Smooth muscle cell (in vitro differentiated cells): ENCODE data around the gene WDTC1. TPM values are rescaled to one million over a fixed set of nuclear protein-coding genes. Genes with fewer than 3 reads are reported as not detected.
A peak's percentile ranks its signal among the peaks of the same experiment; 100 is the strongest.

ENCODE experiments used
- DNase-seq: peaks from one replicate; lab custom pipeline; 2025; ENCODE audit not compliant: unreplicated experiment; lab: John Stamatoyannopoulos, UW
- H2AFZ ChIP-seq: fragments of 200-600 bp; sonication (generic); 2 replicates; pipeline ENCODE4 v1.6.0; 2016; ENCODE audit warnings: antibody characterized with exemption, low read depth, mild to moderate bottlenecking
- H3F3A ChIP-seq: fragments of 200-600 bp; sonication (generic); 2 replicates; pipeline ENCODE4 v1.6.0; 2017; ENCODE audit warnings: antibody characterized with exemption, low read depth
- H3K27ac ChIP-seq: fragments of 200-600 bp; sonication (generic); 2 replicates; pipeline ENCODE4 v1.5.1; 2016; ENCODE audit warnings: low read depth, mild to moderate bottlenecking
- H3K27me3 ChIP-seq: fragments of 200-600 bp; sonication (generic); 2 replicates; pipeline ENCODE4 v1.6.1; 2016; ENCODE audit warnings: low read depth, mild to moderate bottlenecking
- H3K36me3 ChIP-seq: fragments of 200-600 bp; sonication (generic); 2 replicates; pipeline ENCODE4 v1.5.1; 2016; ENCODE audit warnings: low read depth
- H3K4me1 ChIP-seq: fragments of 200-600 bp; sonication (generic); 2 replicates; pipeline ENCODE4 v1.5.1; 2016; ENCODE audit warnings: low read depth
- H3K4me2 ChIP-seq: fragments of 200-600 bp; sonication (generic); 2 replicates; pipeline ENCODE4 v1.6.0; 2016; ENCODE audit warnings: mild to moderate bottlenecking
- H3K4me3 ChIP-seq: fragments of 200-600 bp; sonication (generic); 2 replicates; pipeline ENCODE4 v1.5.1; 2016; ENCODE audit warnings: mild to moderate bottlenecking
- H3K79me2 ChIP-seq: fragments of 200-600 bp; sonication (generic); 2 replicates; pipeline ENCODE4 v1.6.0; 2016; ENCODE audit warnings: low read depth, mild to moderate bottlenecking
- H3K9ac ChIP-seq: fragments of 200-600 bp; sonication (generic); 2 replicates; pipeline ENCODE4 v1.6.0; 2016; ENCODE audit warnings: low read depth
- H3K9me3 ChIP-seq: fragments of 200-600 bp; sonication (generic); replicated peaks from 2 replicates; pipeline ENCODE4 v1.5.1; 2016; ENCODE audit warnings: low read depth
- H4K20me1 ChIP-seq: fragments of 200-600 bp; sonication (generic); 2 replicates; pipeline ENCODE4 v1.6.0; 2016; ENCODE audit warnings: low read depth
- WGBS: methylation state at CpG from one replicate; pipeline ENCODE4 v1.1.7; 2016; ENCODE audit warnings: low lambda C conversion rate; 5-methylcytosine and 5-hydroxymethylcytosine counted together
- polyA plus RNA-seq: library from polyadenylated mRNA; unstranded; fragments of >200 nt; fragmentation: Nextera tagmentation; extraction: Ambion mirVana; gene quantifications from 2 replicates; pipeline ENCODE4 v1.2.1, GENCODE V29; 2016
- total RNA-seq: library from RNA; depleted of rRNA; stranded (reverse); fragments of >200 nt; gene quantifications from 2 replicates; pipeline ENCODE4 v1.2.3, GENCODE V29; 2014
- TF ChIP-seq, protein P1 (sequence below): fragments of 200-600 bp; sonication (generic); IDR thresholded peaks from 2 replicates; pipeline ENCODE4 v1.5.1; 2017; ENCODE audit warnings: borderline replicate concordance, mild to moderate bottlenecking, antibody characterized with exemption; ENCODE audit not compliant: insufficient read depth, poor library complexity, severe bottlenecking

Gene WDTC1
- total and polyA plus RNA-seq, 2 experiments from 2014 or later, result 5.4 to 10.3 TPM

DNA sequence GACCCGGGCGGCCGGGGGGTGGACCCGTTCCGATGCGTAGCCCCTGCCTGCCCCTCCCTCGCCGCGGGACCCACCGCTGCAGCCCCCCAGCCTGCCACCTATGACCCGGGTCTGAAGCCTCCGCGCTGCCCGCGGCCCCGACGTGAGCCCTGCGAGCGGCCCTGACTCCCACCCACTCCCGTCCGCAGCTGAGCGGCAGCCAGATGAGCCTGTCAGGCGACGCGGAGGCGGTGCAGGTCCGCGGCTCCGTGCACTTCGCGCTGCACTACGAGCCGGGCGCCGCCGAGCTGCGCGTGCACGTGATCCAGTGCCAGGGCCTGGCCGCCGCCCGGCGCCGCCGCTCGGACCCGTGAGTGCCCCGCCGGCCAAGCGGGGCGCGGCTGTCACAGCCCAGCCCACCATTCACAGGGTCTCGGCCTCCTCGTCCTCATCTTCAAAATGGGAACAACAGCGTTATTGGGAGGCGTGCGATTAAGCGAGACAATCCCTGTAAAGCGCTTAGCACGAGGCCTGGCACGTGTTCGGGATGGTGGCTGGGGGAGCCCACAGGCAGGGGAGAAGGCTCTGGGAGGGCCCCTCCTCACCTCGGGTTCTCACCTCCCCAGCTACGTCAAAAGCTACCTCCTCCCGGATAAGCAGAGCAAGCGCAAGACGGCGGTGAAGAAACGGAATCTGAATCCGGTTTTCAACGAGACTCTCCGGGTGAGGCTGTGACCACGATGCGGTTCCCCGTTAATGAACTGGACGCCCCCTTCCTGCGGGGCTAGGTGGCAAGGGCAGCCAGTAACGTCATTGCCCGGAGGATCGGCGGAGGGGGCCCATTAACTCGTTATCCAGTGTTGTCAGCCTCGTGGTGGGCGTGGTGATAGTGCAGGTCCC is 115.6 kb downstream of the WDTC1 start:
- H2AFZ ChIP-seq, result no peak overlapping the region
- peak; percentile 44 for DNase-seq

DNA sequence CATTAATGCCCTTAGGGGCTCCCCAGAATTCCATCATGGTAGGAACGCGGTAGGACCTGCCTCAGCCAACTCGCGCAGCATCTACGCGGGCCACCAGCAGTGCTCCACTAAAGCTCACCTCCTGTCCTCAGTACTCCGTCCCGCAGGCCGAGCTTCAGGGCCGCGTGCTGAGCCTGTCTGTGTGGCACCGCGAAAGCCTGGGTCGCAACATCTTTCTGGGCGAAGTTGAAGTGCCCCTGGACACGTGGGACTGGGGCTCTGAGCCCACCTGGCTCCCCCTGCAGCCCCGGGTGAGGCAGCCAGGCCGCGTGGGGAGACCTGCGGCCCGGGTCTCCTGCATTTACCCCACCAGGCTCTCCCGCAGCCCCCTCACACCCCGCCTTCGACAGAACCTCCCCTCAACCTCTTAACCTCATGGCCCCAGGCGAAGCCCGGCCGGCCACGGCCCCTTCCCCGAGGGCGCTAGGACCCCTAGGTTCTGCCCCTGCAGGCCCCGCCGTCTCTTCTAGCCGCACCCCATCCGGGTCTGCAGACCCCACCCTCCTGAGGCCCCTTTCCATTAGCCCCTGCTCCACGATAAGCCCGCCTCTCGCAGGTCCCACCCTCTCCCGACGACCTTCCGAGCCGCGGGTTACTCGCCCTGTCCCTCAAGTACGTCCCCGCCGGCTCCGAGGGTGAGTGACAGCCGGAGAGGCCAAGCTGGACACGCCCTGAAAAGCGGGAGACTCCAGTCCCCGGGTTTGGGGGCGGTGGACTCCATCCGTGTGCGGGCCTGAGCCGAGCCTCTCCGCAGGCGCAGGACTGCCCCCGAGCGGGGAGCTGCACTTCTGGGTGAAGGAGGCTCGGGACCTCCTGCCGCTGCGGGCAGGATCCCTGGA is 116.5 kb downstream of the WDTC1 start:
- Histone ChIP-seq H3K27me3 (no peaks in the 10 kb centered on the region), H3F3A (no peaks in the 10 kb centered on the region), H3K36me3 (no peaks in the 10 kb centered on the region), H3K4me2 (peak overlapping the region; percentile 78), H4K20me1 (no peaks in the 10 kb centered on the region), H3K4me1 (peaks cover 7% of the 10 kb centered on the region), H3K27ac (no peak overlapping the region), H3K79me2 (no peaks in the 10 kb centered on the region), H3K9ac (no peak overlapping the region), H3K4me3 (peak overlapping the region; percentile 39), H3K9me3 (no peaks in the 10 kb centered on the region), H2AFZ (no peak overlapping the region)
- DNase-seq, result peak; percentile 17
- TF ChIP-seq, protein P1, sequence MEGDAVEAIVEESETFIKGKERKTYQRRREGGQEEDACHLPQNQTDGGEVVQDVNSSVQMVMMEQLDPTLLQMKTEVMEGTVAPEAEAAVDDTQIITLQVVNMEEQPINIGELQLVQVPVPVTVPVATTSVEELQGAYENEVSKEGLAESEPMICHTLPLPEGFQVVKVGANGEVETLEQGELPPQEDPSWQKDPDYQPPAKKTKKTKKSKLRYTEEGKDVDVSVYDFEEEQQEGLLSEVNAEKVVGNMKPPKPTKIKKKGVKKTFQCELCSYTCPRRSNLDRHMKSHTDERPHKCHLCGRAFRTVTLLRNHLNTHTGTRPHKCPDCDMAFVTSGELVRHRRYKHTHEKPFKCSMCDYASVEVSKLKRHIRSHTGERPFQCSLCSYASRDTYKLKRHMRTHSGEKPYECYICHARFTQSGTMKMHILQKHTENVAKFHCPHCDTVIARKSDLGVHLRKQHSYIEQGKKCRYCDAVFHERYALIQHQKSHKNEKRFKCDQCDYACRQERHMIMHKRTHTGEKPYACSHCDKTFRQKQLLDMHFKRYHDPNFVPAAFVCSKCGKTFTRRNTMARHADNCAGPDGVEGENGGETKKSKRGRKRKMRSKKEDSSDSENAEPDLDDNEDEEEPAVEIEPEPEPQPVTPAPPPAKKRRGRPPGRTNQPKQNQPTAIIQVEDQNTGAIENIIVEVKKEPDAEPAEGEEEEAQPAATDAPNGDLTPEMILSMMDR, result peak; percentile 9
- WGBS, result 14% methylated on average over 53 of the region's 62 CpGs

More for the DNA sequence above, 115.6 kb downstream of the WDTC1 start:
- H4K20me1 ChIP-seq, result no peaks in the 10 kb centered on the region
- H3K27me3 ChIP-seq, result no peaks in the 10 kb centered on the region
- 11% methylated on average over 72 of the region's 84 CpGs for WGBS
- TF ChIP-seq, protein P1, result no peak
- H3K9ac ChIP-seq, result no peak overlapping the region
- H3K4me2 ChIP-seq, result peak overlapping the region; percentile 78
- no peak overlapping the region for H3K27ac ChIP-seq
- no peaks in the 10 kb centered on the region for H3K9me3 ChIP-seq
- H3K4me1 ChIP-seq, result peaks cover 7% of the 10 kb centered on the region
- no peaks in the 10 kb centered on the region for H3F3A ChIP-seq
- H3K36me3 ChIP-seq, result no peaks in the 10 kb centered on the region
- no peaks in the 10 kb centered on the region for H3K79me2 ChIP-seq
- H3K4me3 ChIP-seq, result peak overlapping the region; percentile 44

DNA sequence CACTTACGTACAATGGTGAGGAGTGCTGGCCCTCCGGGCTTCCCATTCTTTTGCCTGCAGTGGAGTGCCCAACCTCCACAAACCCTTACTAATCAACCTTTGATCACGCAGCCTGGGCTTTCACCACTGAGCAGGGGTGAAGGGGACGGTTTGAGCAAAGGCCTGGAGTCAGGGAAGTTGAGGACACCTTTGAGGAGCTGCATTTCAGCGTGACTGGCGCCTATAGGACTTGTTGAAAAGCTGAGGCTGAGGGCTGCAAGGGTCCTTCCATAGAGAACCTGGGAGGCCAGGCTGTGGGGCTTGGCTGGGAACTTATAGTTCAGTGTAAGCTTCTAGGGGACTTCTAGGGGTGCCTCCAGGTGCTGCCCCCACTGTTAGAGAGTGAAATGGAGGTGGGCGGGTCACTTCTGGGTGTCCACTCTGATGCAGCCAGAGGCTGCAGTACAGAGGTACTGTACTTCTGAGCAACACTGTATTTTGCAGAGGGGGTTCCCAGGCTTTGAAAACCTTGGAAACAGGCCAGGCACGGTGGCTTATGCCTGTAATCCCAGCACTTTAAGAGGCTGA is 117.2 kb downstream of the WDTC1 start:
- TF ChIP-seq, protein P1, result no peak
- H3K27ac ChIP-seq, result no peak overlapping the region
- no peak for DNase-seq

More for the DNA sequence above, 117.2 kb downstream of the WDTC1 start:
- H3K4me1 ChIP-seq, result peaks cover 7% of the 10 kb centered on the region
- H3K79me2 ChIP-seq, result no peaks in the 10 kb centered on the region
- no peaks in the 10 kb centered on the region for H3K27me3 ChIP-seq
- H3K9me3 ChIP-seq, result no peaks in the 10 kb centered on the region
- peak overlapping the region; percentile 78 for H3K4me2 ChIP-seq
- no peaks in the 10 kb centered on the region for H4K20me1 ChIP-seq
- WGBS, result 43% methylated on average over 8 of the region's 8 CpGs
- no peaks in the 10 kb centered on the region for H3F3A ChIP-seq
- no peaks in the 10 kb centered on the region for H3K36me3 ChIP-seq
- no peak overlapping the region for H3K9ac ChIP-seq
- H2AFZ ChIP-seq, result no peak overlapping the region
- no peak overlapping the region for H3K4me3 ChIP-seq
